GM12872 (cell line): ENCODE measurements around the gene DIAPH1.

Experiments
- CTCF ChIP-seq: IDR thresholded peaks from 3 replicates; pipeline ENCODE4 v1.5.1; 2011; ENCODE audit warnings: low read depth, mild to moderate bottlenecking, low read length, moderate library complexity; ENCODE audit not compliant: insufficient read depth

The DIAPH1 gene

GRCh38 chr5:141493500-141494422 lies 125.0 kb downstream of the DIAPH1 start:
- no peak for TF ChIP-seq CTCF

GRCh38 chr5:141492168-141492885 lies 126.5 kb downstream of the DIAPH1 start:
- TF ChIP-seq CTCF, result no peak

- TF ChIP-seq CTCF, result no peak
Measured at GRCh38 chr5:141491323-141492167, 127.3 kb downstream of the DIAPH1 start.

GRCh38 chr5:141490771-141491170 lies 128.0 kb downstream of the DIAPH1 start:
- no peak for TF ChIP-seq CTCF

- TF ChIP-seq CTCF, result no peak
Measured at GRCh38 chr5:141490271-141490670, 128.5 kb downstream of the DIAPH1 start.

GRCh38 chr5:141489841-141490240 lies 129.0 kb downstream of the DIAPH1 start:
- no peak for TF ChIP-seq CTCF
